SK-N-SH (cell line): Measurements from ENCODE around the gene POM121L12. TPM values are rescaled to one million over a fixed set of nuclear protein-coding genes. Genes with fewer than 3 reads are reported as not detected.

Experiments
- CTCF ChIA-PET: fragments of 300-600, 350-600 bp; formaldehyde crosslinking; extraction: SDS; loops from one replicate; lab custom pipeline; 2021; lab: Yijun Ruan, JAX
- POLR2A ChIA-PET: fragments of 350-600 bp; sonication (Branson Sonifier 250); formaldehyde crosslinking; extraction: SDS; loops from one replicate; lab custom pipeline; 2020; ENCODE audit warnings: antibody characterized with exemption, inconsistent platforms; lab: Yijun Ruan, JAX
- DNase-seq: peaks from one replicate; pipeline ENCODE4 v3.0.0; 2012
- H2AFZ ChIP-seq: fragments of 200-600 bp; sonication (generic); 2 replicates; pipeline ENCODE4 v1.8.1; 2016; ENCODE audit warnings: antibody characterized with exemption, mild to moderate bottlenecking, low read depth
- H3F3A ChIP-seq: fragments of 200-600 bp; sonication (generic); replicated peaks from 2 replicates; pipeline ENCODE3; 2016; ENCODE audit warnings: antibody characterized with exemption, mild to moderate bottlenecking; ENCODE audit not compliant: insufficient read depth
- H3K27ac ChIP-seq, 2 experiments: fragments of 200-500 bp in 1 of 2; fragments of 200-600 bp in 1 of 2; sonication (Bioruptor generic) in 1 of 2; sonication (generic), shearing (Covaris generic) in 1 of 2; 2 replicates each; pipeline versions ENCODE4 v1.5.1 to v1.6.1; 2014 to 2016; ENCODE audit warnings: low read depth in 2 of 2, inconsistent platforms in 1 of 2, low read length in 1 of 2, mild to moderate bottlenecking in 1 of 2, mixed read lengths in 1 of 2
- H3K27me3 ChIP-seq: fragments of 200-600 bp; sonication (generic), shearing (Covaris generic); 2 replicates; pipeline ENCODE4 v1.6.1; 2016; ENCODE audit warnings: mixed run types; ENCODE audit not compliant: insufficient read depth
- H3K36me3 ChIP-seq, 2 experiments: fragments of 200-500 bp in 1 of 2; fragments of 200-600 bp in 1 of 2; sonication (Bioruptor generic) in 1 of 2; sonication (generic) in 1 of 2; replicated peaks in 1 of 2; 2 replicates each; pipeline versions ENCODE3 to v1.5.1; 2014 to 2016; ENCODE audit warnings: low read length in 1 of 2, mild to moderate bottlenecking in 1 of 2; ENCODE audit not compliant: insufficient read depth in 2 of 2, control insufficient read depth in 1 of 2
- H3K4me1 ChIP-seq, 2 experiments: fragments of 200-500 bp in 1 of 2; fragments of 200-600 bp in 1 of 2; sonication (Bioruptor generic) in 1 of 2; sonication (generic), shearing (Covaris generic) in 1 of 2; 2 replicates each; pipeline versions ENCODE4 v1.5.1 to v1.6.1; 2014 to 2016; ENCODE audit warnings: low read depth in 1 of 2, low read length in 1 of 2, mixed run types in 1 of 2; ENCODE audit not compliant: insufficient read depth in 2 of 2, control insufficient read depth in 1 of 2
- H3K4me2 ChIP-seq: fragments of 200-600 bp; sonication (generic), shearing (Covaris generic); 2 replicates; pipeline ENCODE4 v1.6.1; 2017; ENCODE audit warnings: mixed run types
- H3K4me3 ChIP-seq, 2 experiments: fragments of 200-500 bp in 1 of 2; fragments of 200-600 bp in 1 of 2; sonication (Bioruptor generic) in 1 of 2; sonication (generic), shearing (Covaris generic) in 1 of 2; 2 replicates each; pipeline versions ENCODE4 v1.5.1 to v1.8.1; 2014 to 2016; ENCODE audit warnings: low read depth in 2 of 2, inconsistent platforms in 1 of 2, low read length in 1 of 2, mild to moderate bottlenecking in 1 of 2, mixed read lengths in 1 of 2, moderate library complexity in 1 of 2
- H3K79me2 ChIP-seq: fragments of 200-600 bp; sonication (generic); 2 replicates; pipeline ENCODE4 v1.8.1; 2017; ENCODE audit warnings: mild to moderate bottlenecking; ENCODE audit not compliant: insufficient read depth
- H3K9ac ChIP-seq: fragments of 200-600 bp; sonication (generic); 2 replicates; pipeline ENCODE4 v1.6.1; 2017; ENCODE audit warnings: mixed run types
- H3K9me2 ChIP-seq: fragments of 200-600 bp; sonication (generic); 2 replicates; pipeline ENCODE4 v1.6.1; 2017; ENCODE audit warnings: mixed run types
- H3K9me3 ChIP-seq: fragments of 200-600 bp; sonication (generic); 2 replicates; pipeline ENCODE4 v1.6.1; 2017; ENCODE audit warnings: mixed run types, mild to moderate bottlenecking, moderate library complexity
- H4K20me1 ChIP-seq: fragments of 200-600 bp; sonication (generic); 2 replicates; pipeline ENCODE4 v1.6.1; 2017; ENCODE audit warnings: mild to moderate bottlenecking, mixed run types; ENCODE audit not compliant: insufficient read depth
- CHD2 ChIP-seq: fragments of 150-350 bp; IDR thresholded peaks from 2 replicates; pipeline ENCODE4 v1.6.1; 2018; ENCODE audit warnings: low read length; ENCODE audit not compliant: partially characterized antibody
- EP300 ChIP-seq, 2 experiments: IDR thresholded peaks; 2 replicates each; pipeline versions ENCODE4 v1.4.0 to v1.6.1; 2012; ENCODE audit warnings: borderline replicate concordance in 1 of 2, low read depth in 1 of 2, low read length in 1 of 2
- EZH2phosphoT487 ChIP-seq: fragments of 200-600 bp; sonication (generic); IDR thresholded peaks from 2 replicates; pipeline ENCODE4 v1.6.1; 2017; ENCODE audit warnings: low read depth, mixed run types, mild to moderate bottlenecking, antibody characterized with exemption, moderate library complexity, borderline replicate concordance
- FOSL2 ChIP-seq: IDR thresholded peaks from 2 replicates; pipeline ENCODE4 v1.4.0; 2012; ENCODE audit warnings: low read depth, mild to moderate bottlenecking, moderate library complexity, borderline replicate concordance
- FOXM1 ChIP-seq: IDR thresholded peaks from 2 replicates; pipeline ENCODE4 v1.4.0; 2012; ENCODE audit warnings: low read depth, mild to moderate bottlenecking
- GATA2 ChIP-seq: sonication (generic); formaldehyde crosslinking; IDR thresholded peaks from 2 replicates; pipeline ENCODE4 v1.5.0; 2020; ENCODE audit warnings: mild to moderate bottlenecking, missing genetic modification reagents
- IRF3 ChIP-seq: fragments of 150-350 bp; IDR thresholded peaks from 2 replicates; pipeline ENCODE4 v1.6.1; 2016; ENCODE audit warnings: mild to moderate bottlenecking, low read depth, low read length
- JUND ChIP-seq: IDR thresholded peaks from 2 replicates; pipeline ENCODE4 v1.4.0; 2012
- MEF2A ChIP-seq: IDR thresholded peaks from 2 replicates; pipeline ENCODE4 v1.4.0; 2012; ENCODE audit warnings: low read depth, borderline replicate concordance
- NFIC ChIP-seq: IDR thresholded peaks from 2 replicates; pipeline ENCODE4 v1.4.0; 2012; ENCODE audit warnings: borderline replicate concordance
- PBX3 ChIP-seq: IDR thresholded peaks from 2 replicates; pipeline ENCODE4; 2012
- RFX5 ChIP-seq: IDR thresholded peaks from 2 replicates; pipeline ENCODE4 v1.6.1; 2012; ENCODE audit warnings: mild to moderate bottlenecking, improper control_type of control experiment, low read length
- RXRA ChIP-seq: IDR thresholded peaks from 2 replicates; pipeline ENCODE4 v1.4.0; 2012; ENCODE audit warnings: low read depth, mild to moderate bottlenecking, borderline replicate concordance
- SMC3 ChIP-seq: IDR thresholded peaks from 2 replicates; pipeline ENCODE4 v1.6.1; 2012; ENCODE audit warnings: low read depth, low read length, improper control_type of control experiment
- TAF1 ChIP-seq: IDR thresholded peaks from 2 replicates; pipeline ENCODE4 v1.6.1; 2012; ENCODE audit warnings: low read depth, mild to moderate bottlenecking, low read length, moderate library complexity, borderline replicate concordance
- USF1 ChIP-seq: IDR thresholded peaks from 2 replicates; pipeline ENCODE4 v1.4.0; 2012; ENCODE audit warnings: low read depth, borderline replicate concordance
- YY1 ChIP-seq: IDR thresholded peaks from 2 replicates; pipeline ENCODE4 v1.4.0; 2012; ENCODE audit warnings: low read depth, mild to moderate bottlenecking
- ZBTB33 ChIP-seq: IDR thresholded peaks from 2 replicates; pipeline ENCODE4 v1.4.0; 2012; ENCODE audit warnings: low read depth, borderline replicate concordance
- WGBS: methylation state at CpG from one replicate; pipeline ENCODE4 v1.1.6; 2017; ENCODE audit warnings: low lambda C conversion rate; 5-methylcytosine and 5-hydroxymethylcytosine counted together
- polyA plus RNA-seq, 3 experiments: library from polyadenylated mRNA; depleted of rRNA; stranded (reverse); fragments of >200 nt; gene quantifications; 2 replicates each; pipeline ENCODE4 v1.2.3, GENCODE V29; 2012

POM121L12 gene
- polyA plus RNA-seq, 1 of the 3 experiments (the other 2 are of a cell fraction), result not detected

- no peak for TF ChIP-seq FOSL2
- TF ChIP-seq, all 33 proteins: peak for 0
Observed at GRCh38 chr7:53048638-53049037, 13.2 kb downstream of the POM121L12 start (continued).

GRCh38 chr7:53050433-53050832, 15.0 kb downstream of the POM121L12 start:
- POLR2A ChIA-PET, result no interaction called here
- DNase-seq, result no peak
- Histone ChIP-seq H3K27ac (no peak overlapping the region), H3K9ac (no peak overlapping the region), H4K20me1 (no peaks in the 10 kb centered on the region), H3K9me3 (no peaks in the 10 kb centered on the region), H3F3A (no peaks in the 10 kb centered on the region), H2AFZ (no peak overlapping the region), H3K4me1 (no peaks in the 10 kb centered on the region), H3K9me2 (no peaks in the 10 kb centered on the region), H3K4me2 (no peak overlapping the region), H3K36me3 (no peaks in the 10 kb centered on the region), H3K79me2 (no peaks in the 10 kb centered on the region), H3K4me3 (no peak overlapping the region), H3K27me3 (no peaks in the 10 kb centered on the region)
- WGBS, result 0% methylated on average over 2 of the region's 2 CpGs
- TF ChIP-seq USF1, result no peak
- CTCF ChIA-PET, result no interaction called here

- Histone ChIP-seq H3K9ac (no peak overlapping the region), H3K27ac (no peak overlapping the region), H2AFZ (no peak overlapping the region), H4K20me1 (no peaks in the 10 kb centered on the region), H3F3A (no peaks in the 10 kb centered on the region), H3K27me3 (no peaks in the 10 kb centered on the region), H3K36me3 (no peaks in the 10 kb centered on the region), H3K79me2 (no peaks in the 10 kb centered on the region), H3K4me2 (no peak overlapping the region), H3K4me3 (no peak overlapping the region), H3K9me3 (0 out of 2 replicates have a peak, but pooled peaks cover 6% of the 10 kb centered on the region), H3K9me2 (no peaks in the 10 kb centered on the region), H3K4me1 (no peaks in the 10 kb centered on the region)
- ChIA-PET CTCF (no interaction called here), POLR2A (no interaction called here)
- DNase-seq, result no peak
- TF ChIP-seq GATA2 (CRISPR knock-in tag) (no peak), NFIC (no peak), FOSL2 (no peak), CHD2 (no peak), JUND (no peak), SMC3 (no peak), EZH2phosphoT487 (no peak), MEF2A (no peak), PBX3 (no peak), IRF3 (no peak), RFX5 (no peak), YY1 (no peak), TAF1 (no peak), ZBTB33 (no peak), RXRA (no peak), FOXM1 (no peak), EP300 (IDR thresholded peaks at IDR 0.05; ENCODE audit: borderline replicate concordance in 1 of 2, low read depth in 1 of 2, low read length in 1 of 2) (no peak)
- WGBS, result 3% methylated on average over 2 of the region's 2 CpGs
Observed at GRCh38 chr7:53059591-53059990, 24.2 kb downstream of the POM121L12 start.
